GM19043 (cell line): Measurements from ENCODE around the gene SEMA4A.
A peak's percentile ranks its signal among the peaks of the same experiment; 100 is the strongest.
"Not testable (repeated sequence)": the region's sequence is repeated elsewhere in the genome, so short reads cannot be mapped to it uniquely, and the experiment has no call there.

Source experiments
- ATAC-seq: cut with Tn5 transposase; IDR thresholded peaks from one replicate; pipeline ENCODE4 v1.9.1; 2021; ENCODE audit warnings: low read depth; ENCODE audit not compliant: unreplicated experiment

SEMA4A gene

GRCh38 chr1:156118177-156118868, 35.1 kb upstream of the SEMA4A start:
- ATAC-seq = no peak

GRCh38 chr1:156119503-156120209, 33.7 kb upstream of the SEMA4A start:
- no peak for ATAC-seq

- ATAC-seq = no peak
Observed at GRCh38 chr1:156120318-156120717, 33.1 kb upstream of the SEMA4A start.

GRCh38 chr1:156121005-156121404, 32.4 kb upstream of the SEMA4A start:
- not testable (repeated sequence) for ATAC-seq

GRCh38 chr1:156121457-156121856, 31.9 kb upstream of the SEMA4A start:
- no peak for ATAC-seq

GRCh38 chr1:156122086-156122485, 31.3 kb upstream of the SEMA4A start:
- ATAC-seq = no peak

- no peak for ATAC-seq
Observed at GRCh38 chr1:156122519-156123355, 30.6 kb upstream of the SEMA4A start.

- ATAC-seq = no peak
Observed at GRCh38 chr1:156123356-156124196, 29.8 kb upstream of the SEMA4A start.

GRCh38 chr1:156124557-156125483, 28.6 kb upstream of the SEMA4A start:
- no peak for ATAC-seq

- ATAC-seq = not testable (repeated sequence)
Observed at GRCh38 chr1:156125544-156125943, 27.8 kb upstream of the SEMA4A start.

GRCh38 chr1:156126043-156126629, 27.2 kb upstream of the SEMA4A start:
- ATAC-seq = no peak

GRCh38 chr1:156126630-156127534, 26.5 kb upstream of the SEMA4A start:
- ATAC-seq = peak; percentile 45

- ATAC-seq = no peak
Observed at GRCh38 chr1:156128308-156128653, 25.1 kb upstream of the SEMA4A start.

- no peak for ATAC-seq
Observed at GRCh38 chr1:156128654-156129597, 24.5 kb upstream of the SEMA4A start.

GRCh38 chr1:156129687-156130577, 23.5 kb upstream of the SEMA4A start:
- ATAC-seq = no peak

GRCh38 chr1:156130578-156130942, 22.8 kb upstream of the SEMA4A start:
- no peak for ATAC-seq
